Activated gamma-delta T cell treated with anti-CD3 and anti-CD28 coated beads, Interleukin-2, amount 50 U/mL, for 16 hours (primary cell): ENCODE data around the gene NOVA2.

ENCODE experiments used
- DNase-seq: peaks from one replicate; pipeline ENCODE4 v3.0.0-alpha.2; 2020; ENCODE audit warnings: low read depth

Gene NOVA2

DNA sequence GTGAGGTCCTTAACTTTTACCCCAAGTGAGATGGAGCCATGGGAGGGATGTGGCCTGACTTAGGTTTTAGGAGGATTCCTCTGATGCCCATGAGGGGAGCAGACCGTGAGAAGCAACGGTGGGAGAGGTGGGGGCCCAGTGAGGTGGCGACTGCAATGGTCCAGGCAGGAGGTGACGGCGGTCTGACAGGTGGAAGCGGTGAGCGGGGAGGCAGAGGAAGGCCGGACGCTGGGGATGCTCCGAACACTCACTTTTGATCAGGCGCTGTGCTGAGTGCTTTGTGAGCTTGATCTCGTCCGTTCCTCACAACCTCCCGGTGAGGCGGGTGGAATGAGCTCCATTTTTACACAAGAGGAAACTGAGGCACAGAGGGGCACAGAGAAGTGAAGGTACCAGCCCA is 11.6 kb downstream of the NOVA2 start:
- DNase-seq, result no peak

DNA sequence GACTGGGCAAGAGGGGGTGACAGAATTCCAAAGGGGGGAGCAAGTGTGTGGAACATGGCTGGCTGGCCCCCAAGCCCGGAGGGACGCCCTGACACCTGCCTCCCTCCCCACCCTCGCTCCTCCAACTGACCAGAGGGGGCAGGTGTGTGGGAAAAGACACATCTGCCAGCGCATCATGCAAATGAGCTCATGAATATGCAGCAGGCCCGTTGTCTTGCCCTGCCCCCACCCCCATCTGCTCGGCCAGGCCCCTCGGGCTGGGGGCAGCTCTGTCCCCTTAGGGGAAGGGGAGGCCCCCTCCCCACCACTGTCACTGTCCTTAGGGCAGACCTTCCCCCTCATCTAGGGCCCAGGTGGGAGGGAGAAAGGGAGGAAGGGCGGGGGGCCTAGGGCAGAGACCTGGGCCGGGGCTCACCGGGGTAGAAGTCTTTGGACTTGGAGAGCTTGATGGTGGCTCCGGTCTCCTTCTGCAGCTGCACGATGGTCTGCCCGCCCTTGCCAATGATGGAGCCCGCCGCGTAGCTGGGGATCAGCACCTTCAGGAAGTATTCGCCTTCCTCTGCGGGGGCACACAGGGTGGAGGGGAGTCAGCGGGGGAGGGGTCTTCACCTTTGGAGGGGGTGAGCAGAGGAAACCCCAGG is 12.9 kb downstream of the NOVA2 start:
- no peak for DNase-seq

DNA sequence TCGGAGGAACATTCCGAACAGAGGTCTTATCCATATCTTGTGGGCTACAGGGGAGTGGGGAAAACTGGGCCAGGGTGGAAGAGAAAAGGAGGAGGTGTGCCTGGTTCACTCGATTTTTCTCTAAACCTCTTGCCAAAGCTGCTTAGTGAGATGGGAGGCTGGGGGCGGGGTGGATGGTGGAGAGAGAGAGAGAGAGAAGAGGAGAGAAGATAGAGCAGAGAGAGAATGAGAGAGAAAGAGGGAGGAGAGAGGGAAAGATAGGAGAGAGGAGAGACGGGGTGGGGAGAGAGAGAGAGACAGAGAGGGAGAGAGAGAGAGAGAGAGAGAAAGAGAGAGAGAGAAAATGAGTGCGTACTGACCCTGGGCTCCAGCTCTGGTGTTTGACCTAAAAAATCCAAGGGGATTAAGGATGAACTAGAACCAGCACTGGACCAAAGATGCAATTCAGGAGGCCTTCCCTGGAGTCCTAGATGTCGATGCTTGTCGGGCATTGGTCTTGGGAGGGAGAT is 14.1 kb downstream of the NOVA2 start:
- DNase-seq, result no peak

DNA sequence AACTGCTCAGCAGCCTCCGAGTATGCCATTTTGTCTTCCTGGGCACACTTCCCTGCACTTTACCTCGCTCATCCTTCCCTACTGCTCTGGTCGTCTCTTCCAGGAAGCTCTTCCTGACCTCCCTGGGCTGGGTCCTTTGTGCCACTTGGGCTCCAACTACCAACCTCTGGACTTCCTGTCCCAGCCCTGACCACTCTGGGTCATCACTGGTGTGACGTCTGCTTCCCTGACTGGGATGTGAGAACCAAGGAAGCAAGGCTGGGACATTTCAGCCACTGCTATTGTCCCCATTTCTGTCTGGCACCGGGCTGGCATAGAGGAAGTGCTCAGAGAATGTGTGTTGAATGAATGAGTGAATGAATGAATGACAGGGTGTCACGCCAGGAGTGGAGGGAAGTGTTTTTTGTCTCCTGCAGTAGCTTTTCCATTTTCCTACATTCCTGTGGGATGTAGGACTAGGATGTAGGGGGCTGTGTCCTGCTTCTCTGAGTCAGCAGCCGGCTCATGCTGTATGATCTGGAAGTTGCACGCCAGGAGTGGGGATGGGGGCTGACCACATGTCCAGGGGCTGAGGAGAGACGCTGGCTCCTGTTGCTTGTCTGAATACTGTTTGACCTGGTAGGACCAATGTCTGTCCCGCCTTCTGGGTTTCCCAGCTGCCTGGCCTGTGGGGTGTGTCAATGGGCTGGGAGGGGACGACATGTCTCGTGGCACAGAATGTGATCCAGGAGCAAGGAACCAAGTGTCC is 14.7 kb downstream of the NOVA2 start:
- no peak for DNase-seq

DNA sequence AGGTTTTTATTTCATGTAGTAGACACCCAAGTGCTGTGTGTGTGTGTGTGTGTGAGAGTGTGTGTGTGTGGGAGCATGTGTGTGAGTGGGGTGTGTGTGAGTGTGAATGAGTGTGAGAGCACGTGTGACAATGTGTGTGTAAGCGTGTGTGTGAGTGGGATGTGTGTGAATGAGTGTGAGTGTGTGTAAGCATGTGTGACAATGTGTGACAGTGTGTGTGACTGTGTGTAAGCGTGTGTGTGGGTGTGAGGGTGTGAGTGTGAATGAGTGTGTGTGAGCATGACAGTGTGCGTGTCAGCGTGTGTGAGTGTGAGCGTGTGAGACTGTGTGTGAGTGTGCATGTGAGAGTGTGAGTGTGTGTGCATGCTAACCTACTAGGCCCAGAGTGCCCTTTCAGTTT is 15.3 kb downstream of the NOVA2 start:
- no peak for DNase-seq

DNA sequence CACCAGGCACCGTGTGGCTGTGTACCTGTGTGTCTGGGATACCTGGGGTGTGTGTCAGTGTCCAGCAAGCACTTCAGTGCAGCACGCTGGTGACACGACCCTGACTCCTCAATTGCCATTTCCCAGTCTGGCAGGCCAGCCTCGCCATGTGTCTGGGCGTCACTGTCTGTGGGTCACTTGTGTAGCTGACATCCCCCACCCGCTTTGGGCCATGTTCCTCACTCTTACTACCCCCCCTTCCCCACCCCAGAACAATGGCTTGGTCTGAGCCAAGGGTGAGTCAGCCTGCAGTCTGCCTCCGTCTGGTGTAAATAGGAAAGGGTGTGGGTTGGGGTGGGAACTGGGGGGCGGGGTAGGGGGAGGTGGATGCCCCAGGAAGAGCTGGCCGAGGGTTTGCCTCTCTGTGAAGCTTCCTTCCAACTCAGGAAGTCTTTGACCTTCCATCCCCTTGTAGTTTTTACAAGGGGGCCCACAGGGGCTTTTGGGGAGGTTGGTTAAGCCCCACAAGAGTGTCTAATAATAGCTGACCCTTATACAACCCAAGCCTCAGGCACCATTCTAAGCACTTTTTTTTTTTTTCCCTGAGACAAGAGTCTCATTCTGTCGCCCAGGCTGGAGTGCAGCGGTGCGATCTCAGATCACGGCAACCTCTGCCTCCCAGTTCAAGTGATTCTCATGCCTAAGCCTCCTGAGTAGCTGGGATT is 17.6 kb downstream of the NOVA2 start:
- no peak for DNase-seq

DNA sequence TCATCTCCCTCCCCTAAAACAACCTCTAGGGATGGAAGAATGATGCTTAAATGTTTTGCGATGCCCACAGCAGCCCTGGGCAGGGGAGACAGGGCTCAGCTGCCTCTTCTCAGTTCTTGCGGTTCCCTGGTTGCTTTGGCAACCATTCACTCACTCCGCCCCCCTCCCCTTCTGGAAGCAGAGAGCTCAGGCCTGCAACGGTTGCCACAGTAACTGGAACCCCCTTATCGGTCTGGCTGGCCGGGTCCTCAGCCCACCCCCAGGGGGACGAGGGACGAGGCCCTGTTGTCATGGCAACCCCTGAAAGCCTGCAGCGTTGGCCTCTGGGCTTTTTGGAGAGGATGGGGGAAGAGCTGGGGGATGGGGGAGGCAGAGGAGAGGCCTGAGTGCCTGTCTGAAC is 19.5 kb downstream of the NOVA2 start:
- no peak for DNase-seq

DNA sequence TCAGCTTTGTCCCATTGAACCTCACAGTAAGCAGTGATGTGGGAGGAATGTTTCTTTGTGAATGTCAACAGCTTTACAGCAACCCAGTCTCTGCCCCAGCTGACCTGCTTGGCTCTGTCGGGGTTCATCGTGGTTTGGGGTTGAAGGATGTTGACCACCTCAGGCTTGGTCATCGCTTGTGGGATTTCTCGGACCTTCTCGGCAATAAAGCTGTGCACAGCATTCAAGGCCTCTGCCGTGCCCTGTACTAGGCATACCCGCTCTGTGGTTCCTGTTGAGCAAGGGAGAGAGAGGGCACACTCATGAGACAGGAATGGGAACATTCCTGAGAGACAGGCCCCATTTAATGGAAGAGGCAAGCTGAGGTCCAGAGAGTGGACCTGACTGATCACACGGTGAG is 20.0 kb downstream of the NOVA2 start:
- DNase-seq, result no peak

DNA sequence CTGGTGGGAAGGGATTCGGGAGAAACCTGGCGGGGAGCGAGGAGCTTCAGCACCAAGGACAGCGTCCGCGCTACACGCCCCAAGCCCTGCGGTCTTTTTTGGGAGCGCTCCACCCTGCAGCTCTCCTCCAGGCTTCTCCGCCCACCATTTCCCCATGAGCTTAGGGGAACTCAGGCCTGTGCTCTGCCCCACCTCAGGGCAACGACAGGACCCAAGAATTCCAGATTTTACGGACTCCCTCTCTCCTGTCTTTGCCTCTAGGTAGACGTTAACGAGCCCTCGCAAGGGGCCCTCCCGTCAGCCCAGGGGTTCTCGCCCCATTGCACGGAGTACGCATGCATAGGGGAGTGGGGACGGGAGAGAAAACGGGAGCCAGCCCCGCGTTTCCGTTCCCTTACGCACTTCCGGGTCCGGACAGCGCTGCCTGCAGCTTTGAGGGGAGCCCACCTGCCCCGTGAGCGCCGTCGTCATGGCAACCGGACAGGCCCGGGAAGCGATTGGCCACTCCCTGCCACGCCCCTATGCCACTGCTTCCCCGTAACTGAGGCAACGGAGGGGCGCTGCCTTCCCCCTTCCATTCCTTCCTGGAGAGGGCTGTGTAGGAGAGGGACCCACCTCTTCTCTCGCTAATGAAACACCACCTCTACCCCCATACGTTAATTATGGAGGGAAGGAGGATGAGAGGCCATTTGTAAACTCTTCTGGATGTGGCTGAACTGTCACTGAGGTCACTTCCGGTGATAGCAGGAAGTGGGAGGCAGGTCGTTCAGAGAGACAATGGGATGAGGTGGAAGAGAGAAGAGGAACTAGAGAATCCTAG is 20.8 kb downstream of the NOVA2 start:
- no peak for DNase-seq

DNA sequence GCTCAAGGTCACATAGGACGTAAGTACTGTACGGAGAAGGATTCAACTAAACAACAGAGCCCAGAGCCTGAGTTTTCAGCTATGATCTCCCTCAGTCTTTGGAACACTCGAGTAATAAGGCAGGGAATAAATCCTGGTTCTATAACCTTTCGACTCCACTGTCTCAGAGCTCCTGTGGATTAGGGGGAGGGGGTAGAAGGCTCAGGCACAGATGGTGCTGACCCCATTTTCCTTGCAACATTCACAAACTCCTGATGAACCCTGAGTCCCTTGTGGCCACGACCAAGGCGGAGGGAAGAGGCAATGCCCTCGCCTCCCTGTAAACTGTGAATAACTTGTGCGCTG is 21.4 kb downstream of the NOVA2 start:
- no peak for DNase-seq

DNA sequence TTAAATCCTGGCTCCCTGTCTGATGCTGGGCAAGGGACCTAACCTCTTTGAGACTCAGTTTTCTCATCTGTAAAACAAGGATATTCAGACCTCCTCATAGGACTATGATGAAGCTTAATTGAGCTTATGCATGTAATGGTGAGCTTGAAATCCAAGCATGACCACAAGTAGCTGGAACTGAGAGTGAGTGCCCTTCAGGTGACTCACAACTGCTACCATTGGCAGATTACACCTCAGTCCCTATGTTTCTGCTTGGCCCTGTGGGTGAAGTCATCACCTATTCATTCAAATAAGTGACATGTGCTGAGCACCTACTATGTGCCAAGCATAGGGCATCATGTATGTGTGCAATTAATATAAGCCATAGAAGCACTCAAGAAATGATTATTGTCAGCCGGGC is 25.7 kb downstream of the NOVA2 start:
- no peak for DNase-seq

DNA sequence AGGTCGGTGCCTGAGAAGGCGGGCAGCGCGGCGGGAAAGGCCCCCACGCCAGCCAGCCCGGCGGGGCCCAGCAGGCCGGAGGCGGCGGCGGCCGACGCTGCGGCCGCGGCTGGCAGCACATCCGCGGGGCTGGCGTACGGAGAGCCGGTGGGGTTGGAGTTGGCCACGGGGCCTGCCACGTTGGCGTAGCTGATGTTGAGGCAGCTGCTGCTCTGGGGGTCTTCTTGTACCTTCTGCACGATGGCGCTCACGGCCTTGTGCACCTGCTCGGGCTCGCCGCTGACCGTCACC is 33.2 kb downstream of the NOVA2 start:
- no peak for DNase-seq

DNA sequence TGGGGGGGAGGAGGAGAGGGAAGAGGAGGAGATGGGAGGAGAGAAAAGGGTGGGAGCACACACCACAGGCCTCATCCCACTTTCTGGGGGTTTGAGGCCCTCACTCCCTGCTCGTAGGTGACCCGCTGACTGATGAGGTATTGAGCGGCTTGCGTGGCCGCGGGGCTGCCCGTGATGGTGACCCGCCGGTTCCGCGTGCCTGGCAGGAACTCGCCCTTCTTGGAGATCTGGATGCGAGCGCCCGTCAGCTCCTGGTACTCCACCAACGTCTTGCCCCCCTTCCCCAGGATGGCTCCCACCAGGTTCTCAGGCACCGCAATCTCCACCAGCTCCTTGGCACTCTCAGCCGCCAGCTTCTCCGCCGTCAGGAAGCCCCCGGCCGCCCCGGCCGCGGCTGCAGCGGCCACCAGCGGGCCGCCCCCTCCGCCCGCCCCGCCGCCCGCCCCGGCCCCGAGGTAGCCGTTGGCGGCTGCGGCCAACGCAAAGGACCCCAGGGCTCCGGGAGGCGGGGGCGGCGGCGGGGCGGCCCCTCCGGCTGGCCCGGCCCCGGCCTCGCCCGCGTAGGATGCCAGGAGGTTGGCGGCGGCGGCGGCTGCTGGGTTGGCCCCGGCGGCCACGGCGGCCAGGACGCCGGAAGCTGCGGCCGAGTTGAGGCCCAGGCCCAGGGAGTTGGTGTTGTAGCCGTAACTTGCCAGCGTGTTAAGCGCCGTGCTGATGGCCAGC is 33.7 kb downstream of the NOVA2 start:
- no peak for DNase-seq

DNA sequence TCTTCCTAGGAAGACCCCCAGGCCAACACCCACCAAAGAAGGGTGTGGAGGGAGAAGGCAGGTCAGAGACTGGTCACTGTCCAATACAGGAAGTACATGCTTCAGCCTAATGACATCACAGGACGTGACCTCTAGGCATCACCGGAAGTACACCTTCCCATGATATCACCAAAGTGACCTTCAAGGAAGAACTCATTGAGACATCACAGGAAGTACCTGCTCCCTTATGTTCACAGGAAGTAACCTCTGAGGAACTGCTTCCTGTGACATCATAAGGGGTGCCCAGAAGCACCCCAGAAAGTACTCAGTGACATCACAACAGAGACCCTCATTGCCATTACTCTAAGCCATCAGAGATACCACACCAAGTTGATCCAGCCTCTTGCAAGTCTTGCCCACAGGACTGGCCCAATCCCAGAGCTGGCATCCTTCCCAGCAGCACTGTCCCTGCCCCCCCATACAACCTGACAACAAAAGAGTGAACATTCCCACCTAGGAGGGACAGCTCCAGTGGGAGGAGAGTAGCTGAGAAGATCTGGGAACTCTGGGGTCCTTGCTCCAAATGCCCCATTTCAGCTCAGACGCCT is 34.8 kb downstream of the NOVA2 start:
- DNase-seq, result no peak

DNA sequence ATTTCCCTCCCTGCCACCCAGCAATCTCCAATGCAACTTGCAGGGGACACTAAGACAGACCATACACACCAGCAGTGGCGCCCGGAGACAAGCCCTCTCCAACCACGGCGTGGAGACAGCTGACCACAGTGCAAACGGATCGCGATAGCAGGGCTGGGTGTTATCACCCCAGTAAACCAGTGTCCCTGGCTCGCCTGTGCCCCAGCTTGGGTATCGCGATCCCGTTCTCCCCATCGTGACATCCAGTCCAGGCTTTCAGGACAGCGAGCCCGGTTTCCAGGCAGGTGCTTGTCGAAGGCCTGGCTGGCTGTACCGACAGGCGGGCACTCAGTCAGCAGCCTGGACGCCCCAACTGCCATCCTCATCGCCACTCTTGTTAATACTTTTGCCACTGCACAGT is 38.4 kb downstream of the NOVA2 start:
- no peak for DNase-seq

DNA sequence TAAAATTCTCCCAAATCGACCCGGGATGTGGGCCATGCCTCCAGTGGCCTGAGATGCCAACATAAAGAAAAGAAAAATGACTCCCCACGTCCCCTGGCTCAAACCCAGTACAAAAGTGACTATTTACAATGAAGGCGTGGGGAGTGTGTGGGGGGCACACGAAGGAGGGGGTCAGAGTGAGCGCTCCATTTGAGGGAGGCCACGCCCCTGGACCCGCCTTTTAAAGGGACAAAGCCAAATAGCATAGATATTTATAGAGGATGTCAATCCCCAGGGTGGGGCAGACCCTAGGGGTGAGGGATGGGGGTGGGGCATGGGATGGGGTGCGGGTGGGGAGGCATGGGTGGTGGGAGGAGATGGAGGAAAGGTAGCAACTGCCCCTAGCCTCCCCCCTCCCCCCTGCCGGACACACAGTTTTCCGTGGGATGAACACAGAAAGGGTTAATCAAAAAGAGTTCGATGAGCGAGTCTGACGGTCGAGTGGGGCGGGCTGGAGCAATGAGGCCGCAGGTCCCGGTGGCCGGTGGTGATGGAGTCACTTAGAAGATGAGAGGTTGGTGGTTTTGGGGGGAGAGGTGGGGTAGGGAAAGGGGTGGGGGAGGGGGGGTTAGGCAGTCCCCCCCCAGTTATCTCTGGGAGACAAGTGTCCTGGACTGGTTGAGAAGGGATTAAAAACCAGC is 39.0 kb downstream of the NOVA2 start:
- no peak for DNase-seq

DNA sequence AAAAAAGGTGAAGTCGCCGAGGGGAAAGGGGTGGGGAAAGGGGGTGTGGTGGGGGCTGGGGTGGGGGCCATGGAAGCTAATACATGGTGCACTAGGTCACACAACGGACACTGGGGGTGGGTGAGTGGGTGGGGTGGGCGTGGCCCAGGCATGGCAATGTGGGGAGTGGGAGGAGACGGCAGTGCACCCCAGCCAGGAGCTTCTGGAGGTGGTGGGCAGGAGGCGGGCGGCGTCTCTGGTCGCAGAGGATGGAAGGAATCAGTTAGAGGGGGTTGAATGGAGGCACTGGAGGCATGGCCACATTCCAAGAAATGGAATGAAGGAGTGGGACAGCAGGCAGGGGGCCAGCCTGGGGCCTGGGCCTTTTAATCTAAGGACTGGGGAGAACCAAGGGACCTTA is 39.9 kb downstream of the NOVA2 start:
- DNase-seq, result no peak

DNA sequence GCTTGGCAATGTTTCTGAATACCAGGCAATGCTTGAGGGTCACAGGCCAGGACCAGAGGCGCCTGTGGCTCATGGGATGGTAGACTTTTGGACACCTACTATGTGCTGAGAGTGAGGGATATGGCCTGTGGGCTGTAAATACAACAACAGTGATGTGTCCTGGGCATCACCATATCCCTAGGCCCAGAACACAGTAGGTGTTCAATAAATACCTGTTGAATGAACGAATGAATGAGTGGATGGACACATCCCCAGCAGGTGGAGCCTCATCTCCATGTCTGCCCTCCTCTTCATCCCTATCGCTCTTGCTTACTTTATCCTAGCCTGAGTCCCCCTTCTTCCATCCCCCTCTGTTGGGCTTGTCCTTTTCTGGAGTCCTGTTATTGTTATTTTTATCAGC is 42.6 kb downstream of the NOVA2 start:
- no peak for DNase-seq

DNA sequence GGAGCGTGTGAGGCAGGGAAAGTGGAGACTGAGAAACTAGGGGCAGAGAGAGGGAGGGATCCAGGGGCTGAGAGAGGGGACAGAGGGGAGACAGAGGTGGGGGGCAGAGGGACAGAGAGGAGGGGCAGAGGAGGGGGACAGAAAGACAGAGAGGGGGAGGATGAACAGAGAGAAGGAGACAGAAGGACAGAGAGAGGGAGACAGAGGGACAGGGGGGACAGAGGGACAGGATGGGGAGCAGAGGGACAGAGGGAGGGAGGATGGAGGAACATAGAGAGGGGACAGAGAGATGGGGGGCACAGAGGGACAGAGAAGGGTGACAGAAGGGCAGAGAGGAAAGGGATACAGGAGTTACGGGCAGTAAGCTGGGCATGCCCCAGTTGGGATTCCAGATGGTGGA is 44.4 kb downstream of the NOVA2 start:
- no peak for DNase-seq

DNA sequence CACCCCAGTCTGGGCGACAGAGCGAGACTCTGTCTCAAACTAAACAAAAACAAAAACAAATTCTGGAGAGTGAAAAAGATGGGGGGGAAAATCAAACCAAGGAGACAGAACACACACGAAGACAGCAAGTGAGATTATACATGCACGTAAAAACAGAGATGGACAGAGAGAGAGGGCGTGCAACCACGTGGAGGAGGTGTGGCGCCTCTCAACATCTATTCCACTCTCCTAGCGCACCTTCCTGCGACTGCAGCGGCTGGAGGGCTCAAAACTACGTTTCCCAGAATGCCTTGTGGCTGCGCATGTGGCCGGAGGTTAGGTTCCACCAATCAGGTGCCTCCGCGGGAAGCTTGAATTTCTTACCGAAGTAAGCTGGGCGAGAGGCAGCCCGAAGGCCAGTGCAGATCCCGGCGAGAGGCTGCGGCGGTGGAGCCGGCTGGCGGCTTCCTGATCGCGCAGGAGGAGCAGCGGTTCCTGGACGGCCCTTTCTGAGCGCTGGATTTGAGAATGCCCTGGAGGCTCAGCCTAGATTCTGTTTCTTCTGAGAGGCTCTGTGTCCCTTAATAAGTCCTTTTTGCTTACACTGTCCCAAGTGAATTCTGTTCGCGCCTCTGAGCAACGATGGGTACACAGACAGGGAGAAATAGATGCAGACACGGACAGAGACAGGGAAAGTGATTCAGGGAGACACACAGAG is 46.0 kb downstream of the NOVA2 start:
- peak; percentile 71 for DNase-seq
